Neuronal stem cell (in vitro differentiated cells): Measurements from ENCODE around the gene HGD.

Source experiments
- DNase-seq: peaks from one replicate; pipeline ENCODE4 v3.0.0-alpha.2; 2013; ENCODE audit warnings: low spot score
- H2AFZ ChIP-seq: one replicate; pipeline ENCODE4 v1.6.1; 2013; ENCODE audit warnings: mild to moderate bottlenecking, low read length, inconsistent platforms
- H2AK5ac ChIP-seq: 2 replicates; pipeline ENCODE4 v1.6.1; 2013; ENCODE audit warnings: low read depth, mild to moderate bottlenecking, inconsistent platforms, low read length, moderate library complexity, mixed read lengths
- H2BK120ac ChIP-seq: 2 replicates; pipeline ENCODE4 v1.6.1; 2013; ENCODE audit warnings: low read depth, mild to moderate bottlenecking, inconsistent platforms, low read length, moderate library complexity, mixed read lengths
- H2BK12ac ChIP-seq: one replicate; pipeline ENCODE4 v1.6.1; 2013; ENCODE audit warnings: low read length, inconsistent platforms
- H2BK15ac ChIP-seq: 2 replicates; pipeline ENCODE4 v1.6.1; 2013; ENCODE audit warnings: mild to moderate bottlenecking, low read length, inconsistent platforms, mixed read lengths
- H2BK5ac ChIP-seq: one replicate; pipeline ENCODE4 v1.6.1; 2013; ENCODE audit warnings: inconsistent platforms, mild to moderate bottlenecking, low read length, moderate library complexity
- H3K14ac ChIP-seq: one replicate; pipeline ENCODE4 v1.6.1; 2013; ENCODE audit warnings: low read length, inconsistent platforms
- H3K18ac ChIP-seq: 2 replicates; pipeline ENCODE4 v1.6.1; 2013; ENCODE audit warnings: low read length, inconsistent platforms
- H3K23ac ChIP-seq: 2 replicates; pipeline ENCODE4 v1.6.1; 2013; ENCODE audit warnings: low read depth, mild to moderate bottlenecking, mixed read lengths, low read length, inconsistent platforms; ENCODE audit not compliant: poor library complexity
- H3K27ac ChIP-seq: replicated peaks from 3 replicates; pipeline ENCODE4 v1.5.1; 2013; ENCODE audit warnings: low read length, inconsistent platforms
- H3K27me3 ChIP-seq, 3 experiments: 2 replicates each; pipeline ENCODE4 v1.6.1; 2013; ENCODE audit warnings: low read length in 3 of 3, mild to moderate bottlenecking in 2 of 3, inconsistent platforms in 1 of 3, low read depth in 1 of 3, mixed read lengths in 1 of 3, moderate library complexity in 1 of 3; ENCODE audit not compliant: control insufficient read depth in 3 of 3, insufficient read depth in 3 of 3
- H3K36me3 ChIP-seq, 2 donors: replicated peaks in 1 of 2; 2 replicates each; pipeline ENCODE4 v1.6.1; 2013; ENCODE audit warnings: low read length in 2 of 2; ENCODE audit not compliant: control insufficient read depth in 2 of 2, insufficient read depth in 2 of 2
- H3K4ac ChIP-seq: 2 replicates; pipeline ENCODE4 v1.6.1; 2013; ENCODE audit warnings: inconsistent platforms, mild to moderate bottlenecking, low read length, moderate library complexity
- H3K4me1 ChIP-seq, 2 donors: 1 replicate in 1 of 2; 2 replicates in 1 of 2; pipeline ENCODE4 v1.6.1; 2013; ENCODE audit warnings: low read length in 2 of 2, low read depth in 1 of 2; ENCODE audit not compliant: control insufficient read depth in 2 of 2, insufficient read depth in 1 of 2
- H3K4me2 ChIP-seq: one replicate; pipeline ENCODE4 v1.6.1; 2013; ENCODE audit warnings: mild to moderate bottlenecking, low read length, inconsistent platforms; ENCODE audit not compliant: insufficient read depth, poor library complexity, severe bottlenecking
- H3K4me3 ChIP-seq, 2 donors: 2 replicates each; pipeline ENCODE4 v1.5.1; 2013; ENCODE audit warnings: low read length in 2 of 2, mild to moderate bottlenecking in 2 of 2, inconsistent platforms in 1 of 2, moderate library complexity in 1 of 2
- H3K79me1 ChIP-seq: one replicate; pipeline ENCODE4 v1.6.1; 2013; ENCODE audit warnings: low read depth, mild to moderate bottlenecking, inconsistent platforms, low read length, moderate library complexity
- H3K9ac ChIP-seq: one replicate; pipeline ENCODE4 v1.6.1; 2013; ENCODE audit warnings: mild to moderate bottlenecking, low read depth, low read length, inconsistent platforms; ENCODE audit not compliant: poor library complexity
- H3K9me3 ChIP-seq, 2 donors: replicated peaks in 1 of 2; 2 replicates each; pipeline versions ENCODE3 to v1.6.1; 2013; ENCODE audit warnings: low read length in 2 of 2, mild to moderate bottlenecking in 2 of 2, inconsistent platforms in 1 of 2, low read depth in 1 of 2, mixed read lengths in 1 of 2, moderate library complexity in 1 of 2; ENCODE audit not compliant: control insufficient read depth in 2 of 2, insufficient read depth in 1 of 2
- H4K8ac ChIP-seq: one replicate; pipeline ENCODE4 v1.6.1; 2013; ENCODE audit warnings: low read depth, mild to moderate bottlenecking, inconsistent platforms, low read length, moderate library complexity
- H4K91ac ChIP-seq: one replicate; pipeline ENCODE4 v1.6.1; 2013; ENCODE audit warnings: low read length, low read depth, mild to moderate bottlenecking, inconsistent platforms; ENCODE audit not compliant: poor library complexity
- WGBS, 2 donors: extraction: QIAGEN DNeasy Blood & Tissue Kit; methylation state at CpG; one replicate each; pipeline ENCODE4 v1.1.7; 2013; ENCODE audit warnings: missing lambda C conversion rate in 2 of 2, mixed read lengths in 1 of 2; ENCODE audit not compliant: insufficient read length in 2 of 2, insufficient replicate concordance in 1 of 2; ENCODE audit errors: extremely low coverage in 2 of 2; 5-methylcytosine and 5-hydroxymethylcytosine counted together

The HGD gene

DNA sequence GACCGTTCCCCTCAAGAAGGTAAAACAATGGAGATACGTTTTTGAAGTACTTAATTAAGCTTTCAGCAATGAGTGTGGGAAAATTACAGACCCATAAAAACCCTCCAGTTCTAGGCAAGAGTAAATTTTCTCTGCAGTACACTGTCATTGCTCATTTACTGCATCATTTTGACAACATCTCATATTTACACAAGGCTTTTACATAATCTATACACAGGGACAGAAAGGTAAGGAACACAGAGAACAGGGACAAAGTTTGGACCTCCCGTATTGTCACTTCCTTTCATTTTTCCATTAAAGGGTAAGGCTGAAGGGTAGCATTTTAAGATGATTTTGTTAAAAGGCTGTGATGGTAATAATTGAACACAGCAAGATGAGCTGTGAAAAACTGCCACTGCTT is 7.4 kb upstream of the HGD start:
- no CpG with 5 or more reads among the region's 3 CpGs for WGBS, 2 donors
- Histone ChIP-seq H2BK15ac (no peak overlapping the region), H3K27ac (no peak overlapping the region), H3K23ac (no peak overlapping the region), H4K91ac (no peak overlapping the region), H2BK5ac (no peak overlapping the region), H4K8ac (no peak overlapping the region), H3K4me1 (peaks cover 0 to 14% of the 10 kb centered on the region in 2 donors), H2AK5ac (no peak overlapping the region), H3K36me3 (no peaks in the 10 kb centered on the region), H3K79me1 (no peaks in the 10 kb centered on the region), H3K4ac (no peak overlapping the region), H2AFZ (no peak overlapping the region), H3K14ac (no peak overlapping the region), H2BK120ac (no peak overlapping the region), H3K4me2 (no peak overlapping the region), H2BK12ac (no peak overlapping the region), H3K9ac (no peak overlapping the region), H3K18ac (no peak overlapping the region), H3K9me3 (no peaks in the 10 kb centered on the region), H3K4me3 (no peak overlapping the region), H3K27me3 (no peaks in the 10 kb centered on the region)
- DNase-seq: no peak

DNA sequence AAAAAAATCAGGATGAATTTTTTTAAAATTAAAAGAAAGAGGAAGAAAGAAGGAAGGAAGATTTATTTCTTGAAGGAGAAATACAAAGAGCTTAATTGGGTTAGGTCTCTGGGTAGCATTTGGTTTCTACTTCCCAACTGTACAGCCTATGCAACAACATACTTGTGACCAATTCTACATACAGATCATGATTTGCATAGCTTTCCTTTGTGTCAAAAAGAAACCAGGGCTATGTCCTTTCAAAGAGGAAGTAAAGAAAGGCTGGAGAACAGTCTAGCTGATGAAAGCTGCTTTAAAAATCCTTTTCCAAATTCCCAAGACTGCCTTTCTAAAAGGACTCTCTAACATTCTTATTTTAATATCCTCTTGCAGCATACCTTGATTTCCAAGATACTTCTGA is 6.1 kb upstream of the HGD start:
- Histone ChIP-seq H2AFZ (no peak overlapping the region), H3K14ac (no peak overlapping the region), H4K8ac (no peak overlapping the region), H3K36me3 (no peaks in the 10 kb centered on the region), H3K4me2 (no peak overlapping the region), H3K18ac (no peak overlapping the region), H3K4ac (no peak overlapping the region), H3K9ac (no peak overlapping the region), H2BK120ac (no peak overlapping the region), H3K9me3 (no peaks in the 10 kb centered on the region), H3K79me1 (no peaks in the 10 kb centered on the region), H2BK15ac (no peak overlapping the region), H3K27me3 (no peaks in the 10 kb centered on the region), H3K27ac (no peak overlapping the region), H2BK5ac (no peak overlapping the region), H4K91ac (no peak overlapping the region), H3K4me1 (peaks cover 0 to 13% of the 10 kb centered on the region in 2 donors), H3K4me3 (no peak overlapping the region), H3K23ac (no peak overlapping the region), H2BK12ac (no peak overlapping the region), H2AK5ac (no peak overlapping the region)
- no peak for DNase-seq

DNA sequence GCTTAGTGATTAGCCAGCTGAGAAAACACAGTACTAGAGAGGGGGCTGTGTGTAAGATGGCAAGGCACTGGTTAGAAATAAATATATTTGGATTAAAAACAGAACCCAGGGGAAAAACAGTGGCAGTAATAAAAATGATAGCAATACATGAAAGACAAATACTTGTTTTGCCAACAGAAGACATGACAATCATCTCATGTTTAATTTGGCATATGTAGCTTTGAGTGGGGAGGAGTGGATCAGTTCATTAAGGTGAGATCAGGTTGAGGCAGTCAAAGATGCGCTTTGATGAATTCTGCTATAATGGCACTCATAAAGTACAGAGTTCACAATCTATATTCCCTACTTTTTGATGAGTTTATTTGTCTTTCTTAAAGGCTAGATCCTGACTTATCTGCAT is 3.4 kb upstream of the HGD start:
- Histone ChIP-seq H2BK12ac (no peak overlapping the region), H3K4me2 (no peak overlapping the region), H3K27me3 (no peaks in the 10 kb centered on the region), H2BK5ac (no peak overlapping the region), H4K8ac (no peak overlapping the region), H3K9me3 (no peaks in the 10 kb centered on the region), H3K18ac (no peak overlapping the region), H3K36me3 (no peaks in the 10 kb centered on the region), H3K27ac (no peak overlapping the region), H3K4me1 (peaks cover 5 to 35% of the 10 kb centered on the region in 2 donors), H3K79me1 (no peaks in the 10 kb centered on the region), H3K9ac (no peak overlapping the region), H4K91ac (no peak overlapping the region), H3K14ac (no peak overlapping the region), H2BK120ac (no peak overlapping the region), H3K23ac (no peak overlapping the region), H2AFZ (no peak overlapping the region), H3K4me3 (no peak overlapping the region), H2BK15ac (no peak overlapping the region), H2AK5ac (no peak overlapping the region), H3K4ac (no peak overlapping the region)
- no CpG with 5 or more reads among the region's 1 CpG for WGBS, 2 donors
- no peak for DNase-seq

DNA sequence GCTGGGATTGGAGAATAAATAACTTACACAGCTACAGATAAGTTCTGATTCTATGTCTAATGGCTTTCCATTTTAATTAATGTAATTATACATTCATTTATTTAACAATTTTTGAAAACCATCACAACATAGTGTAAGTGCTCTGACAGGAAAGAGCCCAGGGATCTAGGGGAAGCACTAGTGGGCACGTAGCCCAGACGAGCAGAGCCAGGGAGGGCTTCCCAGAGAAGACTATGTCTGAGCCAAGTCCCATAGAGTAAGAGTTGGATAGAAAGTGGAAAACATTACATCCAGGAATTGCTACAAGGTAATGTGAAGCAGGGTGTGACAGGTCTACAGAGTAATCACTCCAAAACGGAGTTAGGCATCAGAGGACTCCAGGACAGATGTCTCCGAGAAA is 2.9 kb upstream of the HGD start:
- Histone ChIP-seq H3K27ac (no peak overlapping the region), H3K36me3 (no peaks in the 10 kb centered on the region), H3K23ac (no peak overlapping the region), H4K8ac (no peak overlapping the region), H2BK15ac (no peak overlapping the region), H3K9me3 (no peaks in the 10 kb centered on the region), H2BK120ac (no peak overlapping the region), H3K4ac (no peak overlapping the region), H2AK5ac (no peak overlapping the region), H3K14ac (no peak overlapping the region), H3K4me3 (no peak overlapping the region), H3K4me2 (no peak overlapping the region), H3K79me1 (no peaks in the 10 kb centered on the region), H4K91ac (no peak overlapping the region), H2AFZ (no peak overlapping the region), H3K9ac (no peak overlapping the region), H3K18ac (no peak overlapping the region), H2BK12ac (no peak overlapping the region), H3K4me1 (peaks cover 5 to 37% of the 10 kb centered on the region in 2 donors), H3K27me3 (no peaks in the 10 kb centered on the region), H2BK5ac (no peak overlapping the region)
- no CpG with 5 or more reads among the region's 4 CpGs for WGBS, 2 donors
- no peak for DNase-seq
